Coronary artery (tissue), 2 donors: ENCODE measurements around the gene AP5B1.
"Not testable (repeated sequence)": the region's sequence is repeated elsewhere in the genome, so short reads cannot be mapped to it uniquely, and the experiment has no call there.

Experiments
- DNase-seq: peaks from one replicate; pipeline ENCODE4 v3.0.0-alpha.2; 2017; ENCODE audit warnings: low spot score
- H3K27ac ChIP-seq, 2 donors: fragments of 200-600 bp; sonication (generic); one replicate each; pipeline ENCODE4 v1.5.1; 2016 to 2019
- H3K4me3 ChIP-seq: fragments of 200-600 bp; sonication (generic); 2 replicates; pipeline ENCODE4 v1.5.1; 2016; ENCODE audit warnings: mild to moderate bottlenecking, moderate library complexity
- CTCF ChIP-seq: fragments of 200-600 bp; sonication (generic); IDR thresholded peaks from one replicate; pipeline ENCODE4 v1.5.1; 2019; ENCODE audit warnings: antibody characterized with exemption

The AP5B1 gene

GRCh38 chr11:65744699-65745042 is 36.1 kb downstream of the AP5B1 start:
- Histone ChIP-seq H3K27ac (no peak overlapping the region), H3K4me3 (no peak overlapping the region)
- no peak for TF ChIP-seq CTCF
- DNase-seq, result no peak

- TF ChIP-seq CTCF, result no peak
- DNase-seq, result no peak
- Histone ChIP-seq H3K27ac (no peak overlapping the region), H3K4me3 (no peak overlapping the region)
Observed at GRCh38 chr11:65744026-65744698, 36.6 kb downstream of the AP5B1 start.

GRCh38 chr11:65743681-65744025 is 37.1 kb downstream of the AP5B1 start:
- no peak for DNase-seq
- no peak for TF ChIP-seq CTCF
- Histone ChIP-seq H3K4me3 (no peak overlapping the region), H3K27ac (no peak overlapping the region)

GRCh38 chr11:65742353-65742752 is 38.4 kb downstream of the AP5B1 start:
- TF ChIP-seq CTCF, result no peak
- no peak overlapping the region for H3K27ac ChIP-seq

GRCh38 chr11:65741185-65741584 is 39.6 kb downstream of the AP5B1 start:
- no peak overlapping the region for H3K27ac ChIP-seq
- TF ChIP-seq CTCF, result no peak
- no peak overlapping the region for H3K4me3 ChIP-seq
- DNase-seq, result no peak

More at GRCh38 chr11:65742353-65742752, 38.4 kb downstream of the AP5B1 start:
- no peak overlapping the region for H3K4me3 ChIP-seq
- DNase-seq, result no peak

- TF ChIP-seq CTCF, result no peak
- no peak for DNase-seq
- no peak overlapping the region for H3K4me3 ChIP-seq
- H3K27ac ChIP-seq, result no peak overlapping the region
Observed at GRCh38 chr11:65739022-65739421, 41.8 kb downstream of the AP5B1 start.

GRCh38 chr11:65736810-65737209 is 44.0 kb downstream of the AP5B1 start:
- Histone ChIP-seq H3K27ac (no peak overlapping the region), H3K4me3 (no peak overlapping the region)
- TF ChIP-seq CTCF, result no peak
- no peak for DNase-seq

GRCh38 chr11:65735111-65735510 is 45.7 kb downstream of the AP5B1 start:
- H3K4me3 ChIP-seq, H3K27ac ChIP-seq, DNase-seq: not testable (repeated sequence)
